ENCODE data around the gene ARRDC1.
"Not testable (repeated sequence)": the region's sequence is repeated elsewhere in the genome, so short reads cannot be mapped to it uniquely, and the experiment has no call there.

GRCh38 chr9:137622211-137622610, 16.7 kb downstream of the ARRDC1 start:
- TF ChIP-seq POLR2A, CTCF, EP300 (IDR thresholded peaks at IDR 0.05): not testable (repeated sequence)

All from ovary (tissue), 3 donors.